ENCODE measurements around the gene MRPL48.

Gene MRPL48

DNA sequence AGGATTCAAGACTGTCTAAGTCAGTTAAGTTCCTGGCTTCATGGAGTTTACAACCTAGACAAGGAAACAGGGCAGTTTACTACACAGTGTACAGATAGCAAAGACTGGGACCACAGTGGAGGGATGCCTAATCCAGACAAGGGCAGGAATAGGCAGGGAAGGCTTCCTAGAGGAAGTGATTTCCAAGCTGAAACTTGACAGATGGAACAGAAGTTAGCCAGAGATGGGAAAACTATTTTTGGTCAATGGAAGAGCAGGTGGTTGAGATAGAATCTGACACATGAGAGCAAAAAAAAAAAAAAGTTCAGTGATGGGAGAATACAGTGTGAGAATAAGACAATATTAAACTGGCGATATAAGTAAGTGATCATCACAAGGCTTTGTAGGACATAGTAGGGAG lies 87.7 kb downstream of the MRPL48 start:
- peaks cover 27% of the 10 kb centered on the region for H3K79me1 ChIP-seq (replicated peaks; ENCODE audit: low read length, poor library complexity, severe bottlenecking)
- no peak overlapping the region for H2AK5ac ChIP-seq (ENCODE audit: low read length, severe bottlenecking)
- H3K4me1 ChIP-seq (ENCODE audit: control insufficient read depth, insufficient read depth, low read depth, low read length), result peaks cover 4% of the 10 kb centered on the region
- H3K4me3 ChIP-seq (ENCODE audit: insufficient read depth in 1 of 2, low read depth in 1 of 2, low read length in 2 of 2), result peak overlapping the region in 1 of 2 experiments; percentile 85
- no peak overlapping the region for H2BK15ac ChIP-seq (ENCODE audit: low read depth, poor library complexity, severe bottlenecking)
- no peak overlapping the region for H3K14ac ChIP-seq (ENCODE audit: low read length in 2 of 2)
- no peak overlapping the region for H3K27ac ChIP-seq (ENCODE audit: low read length, poor library complexity, severe bottlenecking)
- H2BK120ac ChIP-seq (ENCODE audit: low read depth, low read length), result no peak overlapping the region
- peak overlapping the region; percentile 17 for H3K4me2 ChIP-seq (ENCODE audit: low read length, poor library complexity, severe bottlenecking)
- no peak overlapping the region for H3K23ac ChIP-seq (ENCODE audit: low read length in 2 of 2)
- H3K4ac ChIP-seq (ENCODE audit: low read depth in 1 of 2, low read length in 2 of 2), result peak overlapping the region in 1 of 2 experiments; percentile 34
- H4K8ac ChIP-seq (ENCODE audit: low read length), result no peak overlapping the region
- peaks cover 25 to 51% of the 10 kb centered on the region in 2 experiments for H3K36me3 ChIP-seq (ENCODE audit: control insufficient read depth in 1 of 2, insufficient read depth in 2 of 2, low read depth in 1 of 2, low read length in 2 of 2)
- no peak overlapping the region for H2AFZ ChIP-seq (ENCODE audit: low read depth, low read length)
- no peaks in the 10 kb centered on the region for H3K9me3 ChIP-seq (ENCODE audit: control insufficient read depth, low read length)
- peak overlapping the region; percentile 100 for H3K9ac ChIP-seq (ENCODE audit: low read length)
- H2BK12ac ChIP-seq (ENCODE audit: low read length in 2 of 2), result no peak overlapping the region
- DNase-seq, result no peak
- no peak overlapping the region for H2BK5ac ChIP-seq (ENCODE audit: low read depth, low read length, poor library complexity, severe bottlenecking)
- H3K27me3 ChIP-seq (ENCODE audit: control insufficient read depth in 1 of 2, insufficient read depth in 1 of 2, low read length in 2 of 2), result no peaks in the 10 kb centered on the region
- H4K91ac ChIP-seq (ENCODE audit: low read length), result no peak overlapping the region
- 96% methylated on average over 1 of the region's 1 CpG for WGBS
- H3K18ac ChIP-seq (ENCODE audit: low read depth in 1 of 2, low read length in 2 of 2), result no peak overlapping the region

DNA sequence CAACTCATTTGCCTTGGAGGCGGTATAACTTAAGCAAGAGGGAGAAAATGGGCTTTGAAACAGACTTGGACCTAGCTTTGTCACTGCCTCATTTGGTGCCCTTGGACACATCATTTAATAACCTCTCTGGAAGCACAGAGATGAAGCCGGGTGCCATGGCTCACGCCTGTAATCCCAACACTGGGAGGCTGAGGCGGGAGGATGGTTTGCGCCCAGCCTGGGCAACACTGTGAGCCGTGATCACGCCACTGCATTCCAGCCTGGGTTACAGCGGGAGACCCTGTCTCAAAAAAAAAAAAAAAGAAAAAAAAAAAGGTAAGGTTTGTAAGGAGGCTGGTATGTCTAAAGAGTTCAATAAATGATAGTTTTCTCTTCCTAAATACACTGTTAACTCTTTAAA lies 88.2 kb downstream of the MRPL48 start:
- Histone ChIP-seq H3K27me3 (ENCODE audit: control insufficient read depth in 1 of 2, insufficient read depth in 1 of 2, low read length in 2 of 2) (no peaks in the 10 kb centered on the region), H3K79me1 (replicated peaks; ENCODE audit: low read length, poor library complexity, severe bottlenecking) (peaks cover 27% of the 10 kb centered on the region), H2AK5ac (ENCODE audit: low read length, severe bottlenecking) (peak overlapping the region; percentile 31), H3K9me3 (ENCODE audit: control insufficient read depth, low read length) (no peaks in the 10 kb centered on the region), H4K91ac (ENCODE audit: low read length) (no peak overlapping the region), H3K27ac (ENCODE audit: low read length, poor library complexity, severe bottlenecking) (peak overlapping the region; percentile 90), H3K4ac (ENCODE audit: low read depth in 1 of 2, low read length in 2 of 2) (peak overlapping the region in 1 of 2 experiments; percentile 34), H3K14ac (ENCODE audit: low read length in 2 of 2) (no peak overlapping the region), H2BK120ac (ENCODE audit: low read depth, low read length) (no peak overlapping the region), H4K8ac (ENCODE audit: low read length) (peak overlapping the region; percentile 59), H3K36me3 (ENCODE audit: control insufficient read depth in 1 of 2, insufficient read depth in 2 of 2, low read depth in 1 of 2, low read length in 2 of 2) (peaks cover 25 to 51% of the 10 kb centered on the region in 2 experiments), H3K18ac (ENCODE audit: low read depth in 1 of 2, low read length in 2 of 2) (no peak overlapping the region), H3K23ac (ENCODE audit: low read length in 2 of 2) (no peak overlapping the region), H3K9ac (ENCODE audit: low read length) (peak overlapping the region; percentile 100), H2AFZ (ENCODE audit: low read depth, low read length) (no peak overlapping the region), H2BK5ac (ENCODE audit: low read depth, low read length, poor library complexity, severe bottlenecking) (no peak overlapping the region), H3K4me2 (ENCODE audit: low read length, poor library complexity, severe bottlenecking) (peak overlapping the region; percentile 67), H3K4me3 (ENCODE audit: insufficient read depth in 1 of 2, low read depth in 1 of 2, low read length in 2 of 2) (peak overlapping the region; percentile 46 to 85), H2BK12ac (ENCODE audit: low read length in 2 of 2) (no peak overlapping the region), H3K4me1 (ENCODE audit: control insufficient read depth, insufficient read depth, low read depth, low read length) (peaks cover 4% of the 10 kb centered on the region), H2BK15ac (ENCODE audit: low read depth, poor library complexity, severe bottlenecking) (no peak overlapping the region)
- WGBS, result 32% methylated on average over 7 of the region's 8 CpGs
- peak; percentile 40 for DNase-seq

DNA sequence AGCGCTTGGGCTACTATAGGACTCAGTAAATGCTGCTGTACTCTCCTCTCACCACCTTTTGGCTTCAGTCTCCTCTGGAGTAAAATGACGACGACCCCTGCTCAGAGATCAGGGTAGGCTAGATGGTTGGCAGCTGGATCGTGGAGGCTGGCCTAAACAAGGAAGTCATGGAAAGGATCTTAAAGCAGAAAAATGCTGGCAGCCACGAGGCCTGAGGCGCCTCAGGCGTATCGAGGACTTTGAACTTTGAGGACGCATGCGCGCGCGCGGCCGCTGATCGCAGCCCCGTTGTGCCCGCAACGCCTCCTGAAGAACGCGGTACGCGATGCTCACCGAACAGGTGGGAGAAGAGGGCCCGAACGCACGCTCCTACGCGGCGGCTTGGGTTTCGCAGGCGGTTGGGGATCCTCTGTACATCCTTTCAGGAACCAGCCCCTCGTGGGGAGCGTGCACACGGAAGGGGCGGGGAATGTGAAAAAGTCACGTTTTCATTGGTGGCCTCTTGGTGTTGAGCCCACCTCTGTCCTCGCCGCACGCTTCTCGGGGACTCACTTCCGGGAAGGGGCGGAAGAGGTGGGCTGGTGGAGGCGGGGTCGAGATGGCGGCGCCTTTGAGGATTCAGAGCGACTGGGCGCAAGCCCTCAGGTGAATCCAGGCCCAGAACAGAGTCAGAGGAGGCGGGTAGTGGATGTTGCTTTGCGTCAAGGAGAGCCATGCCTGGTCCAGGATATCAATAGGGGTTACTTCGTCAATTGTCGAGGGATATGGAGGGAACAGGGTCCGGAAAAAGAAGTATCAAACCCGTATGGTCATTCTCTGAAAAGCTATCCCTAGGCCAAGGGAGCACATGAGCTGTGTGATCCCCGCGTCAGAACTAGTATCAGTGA lies 89.0 kb downstream of the MRPL48 start, which contains the start of the genes COA4 and PAAF1:
Gene COA4, minus strand, starts transcription at position 423 of the 887 bp plus-strand sequence. CDS start 3,468 bp downstream, outside the sequence.
Gene PAAF1, plus strand, starts transcription at position 576 of the 887 bp plus-strand sequence. Its CDS starts 23 bp downstream, at position 599.
- Histone ChIP-seq H3K79me1 (replicated peaks; ENCODE audit: low read length, poor library complexity, severe bottlenecking) (peaks cover 30% of the 10 kb centered on the region), H2AFZ (ENCODE audit: low read depth, low read length) (peak within 1 kb of the TSS; percentile 90)

DNA sequence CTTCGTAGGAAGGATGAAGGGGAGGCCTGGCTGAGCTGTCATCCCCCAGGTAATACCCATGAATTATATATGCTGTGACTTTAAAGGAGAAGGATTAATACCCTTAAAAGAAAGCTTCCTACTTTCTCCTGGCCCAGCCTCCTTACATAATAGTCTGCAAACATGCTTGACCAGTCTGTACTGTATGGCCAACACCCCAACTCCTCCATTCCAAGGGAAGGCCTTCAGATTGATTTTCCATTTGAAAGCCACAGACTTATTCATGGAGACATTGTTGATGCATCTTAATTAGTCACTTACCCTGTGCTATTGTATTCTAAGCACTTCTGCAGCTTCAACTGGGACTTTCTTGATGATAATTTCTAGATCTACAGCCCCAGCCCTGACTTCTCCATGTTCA lies 91.1 kb downstream of the MRPL48 start:
- no peak overlapping the region for H3K14ac ChIP-seq (ENCODE audit: low read length in 2 of 2)
- no peak overlapping the region for H2BK15ac ChIP-seq (ENCODE audit: low read depth, poor library complexity, severe bottlenecking)
- H4K8ac ChIP-seq (ENCODE audit: low read length), result no peak overlapping the region
- peaks cover 7 to 32% of the 10 kb centered on the region in 2 experiments for H3K36me3 ChIP-seq (ENCODE audit: control insufficient read depth in 1 of 2, insufficient read depth in 2 of 2, low read depth in 1 of 2, low read length in 2 of 2)
- no CpG with 5 or more reads among the region's 1 CpG for WGBS
- H3K4me3 ChIP-seq (ENCODE audit: insufficient read depth in 1 of 2, low read depth in 1 of 2, low read length in 2 of 2), result no peak overlapping the region
- no peak overlapping the region for H2AK5ac ChIP-seq (ENCODE audit: low read length, severe bottlenecking)
- H3K9ac ChIP-seq (ENCODE audit: low read length), result no peak overlapping the region
- H2AFZ ChIP-seq (ENCODE audit: low read depth, low read length), result no peak overlapping the region
- H2BK12ac ChIP-seq (ENCODE audit: low read length in 2 of 2), result no peak overlapping the region
- no peak overlapping the region for H2BK5ac ChIP-seq (ENCODE audit: low read depth, low read length, poor library complexity, severe bottlenecking)
- H3K18ac ChIP-seq (ENCODE audit: low read depth in 1 of 2, low read length in 2 of 2), result no peak overlapping the region
- peaks cover 19% of the 10 kb centered on the region for H3K79me1 ChIP-seq (replicated peaks; ENCODE audit: low read length, poor library complexity, severe bottlenecking)
- H3K27me3 ChIP-seq (ENCODE audit: control insufficient read depth in 1 of 2, insufficient read depth in 1 of 2, low read length in 2 of 2), result no peaks in the 10 kb centered on the region
- no peak overlapping the region for H2BK120ac ChIP-seq (ENCODE audit: low read depth, low read length)
- peaks cover 2% of the 10 kb centered on the region for H3K4me1 ChIP-seq (ENCODE audit: control insufficient read depth, insufficient read depth, low read depth, low read length)
- no peaks in the 10 kb centered on the region for H3K9me3 ChIP-seq (ENCODE audit: control insufficient read depth, low read length)
- H3K23ac ChIP-seq (ENCODE audit: low read length in 2 of 2), result no peak overlapping the region
- no peak overlapping the region for H3K4me2 ChIP-seq (ENCODE audit: low read length, poor library complexity, severe bottlenecking)
- no peak overlapping the region for H3K4ac ChIP-seq (ENCODE audit: low read depth in 1 of 2, low read length in 2 of 2)
- DNase-seq, result no peak
- no peak overlapping the region for H4K91ac ChIP-seq (ENCODE audit: low read length)
- no peak overlapping the region for H3K27ac ChIP-seq (ENCODE audit: low read length, poor library complexity, severe bottlenecking)

More for the DNA sequence above, 89.0 kb downstream of the MRPL48 start, which contains the start of the genes COA4 and PAAF1:
- peak within 1 kb of the TSS; percentile 100 for H3K9ac ChIP-seq (ENCODE audit: low read length)
- peak within 1 kb of the TSS; percentile 63 for H2AK5ac ChIP-seq (ENCODE audit: low read length, severe bottlenecking)
- H4K8ac ChIP-seq (ENCODE audit: low read length), result peak within 1 kb of the TSS; percentile 99
- peak within 1 kb of the TSS; percentile 90 for H3K27ac ChIP-seq (ENCODE audit: low read length, poor library complexity, severe bottlenecking)
- H3K27me3 ChIP-seq (ENCODE audit: control insufficient read depth in 1 of 2, insufficient read depth in 1 of 2, low read length in 2 of 2), result no peaks in the 10 kb centered on the region
- H2BK120ac ChIP-seq (ENCODE audit: low read depth, low read length), result peak within 1 kb of the TSS; percentile 67
- peak within 1 kb of the TSS; percentile 96 for H4K91ac ChIP-seq (ENCODE audit: low read length)
- peak within 1 kb of the TSS; percentile 22 for H2BK5ac ChIP-seq (ENCODE audit: low read depth, low read length, poor library complexity, severe bottlenecking)
- peak within 1 kb of the TSS in 1 of 2 experiments; percentile 77 for H3K23ac ChIP-seq (ENCODE audit: low read length in 2 of 2)
- H3K36me3 ChIP-seq (ENCODE audit: control insufficient read depth in 1 of 2, insufficient read depth in 2 of 2, low read depth in 1 of 2, low read length in 2 of 2), result peaks cover 22 to 43% of the 10 kb centered on the region in 2 experiments
- WGBS, result under 1% methylated on average over 57 of the region's 57 CpGs
- H3K18ac ChIP-seq (ENCODE audit: low read depth in 1 of 2, low read length in 2 of 2), result peak within 1 kb of the TSS; percentile 98 to 99
- peak; percentile 98 for DNase-seq
- peaks cover 4% of the 10 kb centered on the region for H3K4me1 ChIP-seq (ENCODE audit: control insufficient read depth, insufficient read depth, low read depth, low read length)
- peak within 1 kb of the TSS; percentile 84 for H3K4me2 ChIP-seq (ENCODE audit: low read length, poor library complexity, severe bottlenecking)
- H3K4ac ChIP-seq (ENCODE audit: low read depth in 1 of 2, low read length in 2 of 2), result peak within 1 kb of the TSS; percentile 88 to 93
- H3K4me3 ChIP-seq (ENCODE audit: insufficient read depth in 1 of 2, low read depth in 1 of 2, low read length in 2 of 2), result peak within 1 kb of the TSS; percentile 85 to 90
- H2BK15ac ChIP-seq (ENCODE audit: low read depth, poor library complexity, severe bottlenecking), result peak within 1 kb of the TSS; percentile 57
- H3K14ac ChIP-seq (ENCODE audit: low read length in 2 of 2), result peak within 1 kb of the TSS in 1 of 2 experiments; percentile 86
- H3K9me3 ChIP-seq (ENCODE audit: control insufficient read depth, low read length), result no peaks in the 10 kb centered on the region
- peak within 1 kb of the TSS; percentile 61 to 69 for H2BK12ac ChIP-seq (ENCODE audit: low read length in 2 of 2)
